H1 (cell line): ENCODE measurements around the gene PRR36. TPM values are rescaled to one million over a fixed set of nuclear protein-coding genes. Genes with fewer than 3 reads are reported as not detected.

Experiments used
- CTCF ChIA-PET: fragments of 300-600 bp; sonication (Branson Sonifier 250); formaldehyde crosslinking; loops from one replicate; lab custom pipeline; 2021; ENCODE audit not compliant: partially characterized antibody; lab: Charles Lee
- POLR2A ChIA-PET: fragments of 300-600 bp; sonication (Branson Sonifier 250); formaldehyde crosslinking; loops from one replicate; lab custom pipeline; 2021; ENCODE audit warnings: inconsistent platforms; ENCODE audit not compliant: partially characterized antibody; lab: Charles Lee
- DNase-seq, 2 experiments: peaks; one replicate each; pipeline versions ENCODE4 v3.0.0 to v3.0.0-alpha.2; 2010 to 2022; ENCODE audit warnings: low spot score in 2 of 2, low read depth in 1 of 2, mixed read lengths in 1 of 2
- FAIRE-seq: peaks from 2 replicates; lab custom pipeline; 2011; peaks lifted over from hg19 to GRCh38; lab: Jason Lieb, UNC
- H2AFZ ChIP-seq: 2 replicates; pipeline ENCODE4 v1.8.1; 2012; ENCODE audit warnings: low read length, inconsistent platforms
- H2AK5ac ChIP-seq: 2 replicates; pipeline ENCODE4 v1.6.1; 2013; ENCODE audit warnings: low read depth, low read length
- H2BK120ac ChIP-seq: replicated peaks from 2 replicates; pipeline ENCODE3; 2013; ENCODE audit warnings: low read depth, low read length, inconsistent platforms
- H2BK12ac ChIP-seq: 2 replicates; pipeline ENCODE4 v1.6.1; 2013; ENCODE audit warnings: low read depth, low read length
- H2BK15ac ChIP-seq: 2 replicates; pipeline ENCODE4 v1.6.1; 2013; ENCODE audit warnings: low read length
- H2BK20ac ChIP-seq: 2 replicates; pipeline ENCODE4 v1.6.1; 2013; ENCODE audit warnings: low read length
- H2BK5ac ChIP-seq: 2 replicates; pipeline ENCODE4 v1.6.1; 2013; ENCODE audit warnings: low read depth, low read length
- H3K14ac ChIP-seq: 2 replicates; pipeline ENCODE4 v1.6.1; 2013; ENCODE audit warnings: inconsistent platforms; ENCODE audit not compliant: insufficient read length
- H3K18ac ChIP-seq: 2 replicates; pipeline ENCODE4 v1.6.1; 2013; ENCODE audit warnings: low read length; ENCODE audit errors: extremely low read depth
- H3K23ac ChIP-seq: 2 replicates; pipeline ENCODE4 v1.6.1; 2013; ENCODE audit warnings: inconsistent platforms; ENCODE audit not compliant: insufficient read length
- H3K23me2 ChIP-seq: 2 replicates; pipeline ENCODE4 v1.6.1; 2013; ENCODE audit warnings: low read depth, low read length
- H3K27ac ChIP-seq: 2 replicates; pipeline ENCODE4 v1.6.1; 2011; ENCODE audit warnings: low read depth, low read length, inconsistent platforms
- H3K27me3 ChIP-seq, 4 experiments: replicated peaks in 1 of 4; 1 replicate in 1 of 4; 2 replicates in 3 of 4; pipeline versions ENCODE4 v1.6.1 to v1.8.1; 2011 to 2013; ENCODE audit warnings: low read length in 3 of 4, mild to moderate bottlenecking in 3 of 4, inconsistent platforms in 2 of 4, mixed read lengths in 2 of 4, moderate library complexity in 1 of 4; ENCODE audit not compliant: control insufficient read depth in 3 of 4, insufficient read depth in 3 of 4; ENCODE audit errors: extremely low read depth in 1 of 4
- H3K36me3 ChIP-seq, 4 experiments: 2 replicates each; pipeline versions ENCODE4 v1.6.1 to v1.8.1; 2011 to 2013; ENCODE audit warnings: mild to moderate bottlenecking in 4 of 4, low read length in 3 of 4, moderate library complexity in 2 of 4, control low read depth in 1 of 4, inconsistent platforms in 1 of 4; ENCODE audit not compliant: insufficient read depth in 4 of 4, control insufficient read depth in 2 of 4
- H3K4ac ChIP-seq: replicated peaks from 2 replicates; pipeline ENCODE3; 2013; ENCODE audit warnings: low read length, low read depth, mixed read lengths, inconsistent platforms; ENCODE audit not compliant: insufficient read length
- H3K4me1 ChIP-seq, 4 experiments: replicated peaks in 1 of 4; 1 replicate in 1 of 4; 2 replicates in 3 of 4; pipeline versions ENCODE4 v1.6.1 to v1.8.1; 2011 to 2013; ENCODE audit warnings: low read length in 3 of 4, inconsistent platforms in 2 of 4, mixed read lengths in 1 of 4; ENCODE audit not compliant: insufficient read depth in 4 of 4, control insufficient read depth in 3 of 4
- H3K4me2 ChIP-seq, 2 experiments: 2 replicates each; pipeline versions ENCODE4 v1.6.1 to v1.8.1; 2011 to 2013; ENCODE audit warnings: low read depth in 2 of 2, low read length in 2 of 2, control low read depth in 1 of 2, inconsistent platforms in 1 of 2, mild to moderate bottlenecking in 1 of 2; ENCODE audit not compliant: insufficient read depth in 1 of 2
- H3K4me3 ChIP-seq, 4 experiments: fragments of 200-600, 300-600 bp in 1 of 4; sonication (generic), shearing (Covaris generic), sonication (Bioruptor Twin) in 1 of 4; 2 replicates each; pipeline versions ENCODE4 v1.5.1 to v1.8.1; 2011 to 2016; ENCODE audit warnings: low read length in 4 of 4, low read depth in 3 of 4, control low read depth in 2 of 4, inconsistent platforms in 2 of 4, mild to moderate bottlenecking in 2 of 4, mixed read lengths in 1 of 4, moderate library complexity in 1 of 4; ENCODE audit not compliant: insufficient read depth in 2 of 4; ENCODE audit errors: extremely low read depth in 1 of 4
- H3K56ac ChIP-seq: replicated peaks from 2 replicates; pipeline ENCODE3; 2013; ENCODE audit warnings: low read depth, mild to moderate bottlenecking, mixed read lengths, low read length, inconsistent platforms; ENCODE audit not compliant: insufficient read length
- H3K79me1 ChIP-seq: 2 replicates; pipeline ENCODE4 v1.6.1; 2013; ENCODE audit warnings: low read depth, low read length, control low read depth
- H3K79me2 ChIP-seq, 2 experiments: 2 replicates each; pipeline versions ENCODE4 v1.6.1 to v1.8.1; 2012 to 2013; ENCODE audit warnings: low read length in 2 of 2, mild to moderate bottlenecking in 2 of 2, inconsistent platforms in 1 of 2; ENCODE audit not compliant: insufficient read depth in 2 of 2, control insufficient read depth in 1 of 2
- H3K9ac ChIP-seq, 4 experiments: replicated peaks in 1 of 4; 1 replicate in 1 of 4; 2 replicates in 3 of 4; pipeline versions ENCODE4 v1.6.1 to v1.8.1; 2011 to 2013; ENCODE audit warnings: low read depth in 3 of 4, low read length in 3 of 4, control low read depth in 2 of 4, mild to moderate bottlenecking in 2 of 4, moderate library complexity in 2 of 4, inconsistent platforms in 1 of 4; ENCODE audit errors: extremely low read depth in 1 of 4
- H3K9me3 ChIP-seq, 2 experiments: 2 replicates each; pipeline versions ENCODE4 v1.6.1 to v1.8.1; 2012 to 2013; ENCODE audit warnings: mild to moderate bottlenecking in 2 of 2, moderate library complexity in 2 of 2, control low read depth in 1 of 2, inconsistent platforms in 1 of 2, low read depth in 1 of 2, low read length in 1 of 2, mixed read lengths in 1 of 2; ENCODE audit not compliant: insufficient read depth in 2 of 2
- H4K20me1 ChIP-seq, 2 experiments: replicated peaks in 1 of 2; 2 replicates each; pipeline versions ENCODE3 to v1.8.1; 2011 to 2013; ENCODE audit warnings: inconsistent platforms in 2 of 2, low read length in 2 of 2, mild to moderate bottlenecking in 1 of 2; ENCODE audit not compliant: insufficient read depth in 2 of 2, control insufficient read depth in 1 of 2
- H4K5ac ChIP-seq: 2 replicates; pipeline ENCODE4 v1.6.1; 2013; ENCODE audit warnings: low read length, low read depth, mixed read lengths, inconsistent platforms; ENCODE audit not compliant: insufficient read length
- H4K8ac ChIP-seq: 2 replicates; pipeline ENCODE4 v1.8.0; 2013; ENCODE audit warnings: mild to moderate bottlenecking, moderate library complexity, low read length, inconsistent platforms; ENCODE audit not compliant: insufficient read depth; ENCODE audit errors: extremely low read depth
- H4K91ac ChIP-seq: replicated peaks from 2 replicates; pipeline ENCODE3; 2013; ENCODE audit warnings: low read length, mixed read lengths, inconsistent platforms; ENCODE audit not compliant: insufficient read length
- JUND ChIP-seq: IDR thresholded peaks from 2 replicates; pipeline ENCODE4 v1.6.1; 2011; ENCODE audit warnings: mild to moderate bottlenecking, improper control_type of control experiment, low read length
- KDM1A ChIP-seq: fragments of 200-600, 300-600 bp; sonication (generic); IDR thresholded peaks from 2 replicates; pipeline ENCODE4 v1.7.1; 2016; ENCODE audit warnings: mild to moderate bottlenecking, low read length, borderline replicate concordance
- WGBS, 2 experiments: shearing (Covaris generic) in 1 of 2; methylation state at CpG; one replicate each; pipeline versions ENCODE4 v1.1.6 to v1.1.7; 2013 to 2015; ENCODE audit warnings: low lambda C conversion rate in 2 of 2, mixed read lengths in 2 of 2, inconsistent platforms in 1 of 2, low coverage in 1 of 2, missing lambda C conversion rate in 1 of 2; ENCODE audit not compliant: insufficient replicate concordance in 2 of 2, insufficient coverage in 1 of 2, insufficient read length in 1 of 2; ENCODE audit errors: extremely low coverage in 1 of 2, missing lambda C conversion rate in 1 of 2; 5-methylcytosine and 5-hydroxymethylcytosine counted together
- polyA plus RNA-seq, 7 experiments: library from polyadenylated mRNA; depleted of rRNA in 3 of 7; stranded (reverse) in 5 of 7; unstranded in 2 of 7; fragments of >200 nt in 5 of 7; fragments of 200-250 nt in 2 of 7; gene quantifications; 1 replicate in 5 of 7; 2 replicates in 1 of 7; 4 replicates in 1 of 7; pipeline versions ENCODE4 v1.2.1 to v1.2.3, GENCODE V29; 2011 to 2013; ENCODE audit warnings: missing spikeins in 2 of 7, mixed read lengths in 2 of 7
- total RNA-seq: library from RNA; stranded (reverse); fragmentation: NEBNext Ultra II Directional; extraction: Animal tissue kit (Norgen Biotek cat#: 25700); gene quantifications from 2 replicates; pipeline ENCODE4 v1.2.1, GENCODE V29; 2021

PRR36 gene
- total and polyA plus RNA-seq, 2 of the 8 experiments (the other 6 are each of a cell fraction or from before 2014, with no cell fraction given) = 1.6 to 23.9 TPM

DNA sequence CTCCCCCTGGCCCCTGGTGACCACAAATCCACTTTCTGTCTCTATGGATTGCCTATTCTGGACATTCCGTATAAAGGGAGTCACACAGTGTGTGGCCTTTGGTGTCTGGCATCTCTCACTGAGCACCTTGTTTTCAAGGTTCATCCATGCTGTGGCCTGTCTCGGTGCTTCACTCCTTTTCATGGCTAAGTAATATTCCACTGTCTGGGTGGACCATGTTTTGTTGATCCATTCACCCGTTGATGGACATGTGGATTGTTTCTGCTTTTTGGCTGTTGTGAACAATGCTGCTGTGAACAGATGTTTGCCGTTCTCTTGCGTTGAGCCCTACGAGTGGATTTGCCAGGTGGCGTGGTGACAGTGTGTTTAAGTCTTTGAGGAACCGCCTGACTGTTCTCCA lies 33.6 kb downstream of the PRR36 start:
- Histone ChIP-seq H4K8ac (no peak overlapping the region), H2BK5ac (no peak overlapping the region), H3K4me1 (no peaks in the 10 kb centered on the region), H3K23me2 (peaks cover 17% of the 10 kb centered on the region), H3K14ac (no peak overlapping the region), H4K20me1 (peaks cover 0 to 23% of the 10 kb centered on the region in 2 experiments), H2AK5ac (0 out of 2 replicates have a peak overlapping the region, but pooled peaks have one; percentile 4), H2BK15ac (no peak overlapping the region), H3K23ac (no peak overlapping the region), H3K79me2 (peaks cover 0 to 7% of the 10 kb centered on the region in 2 experiments; a peak in 2 of 4 replicates), H3K18ac (no peak overlapping the region), H3K27me3 (no peaks in the 10 kb centered on the region; a peak in 2 of 7 replicates), H4K5ac (no peak overlapping the region), H3K79me1 (no peaks in the 10 kb centered on the region), H2BK120ac (no peak overlapping the region), H3K4ac (no peak overlapping the region), H3K9ac (no peak overlapping the region), H3K9me3 (peaks cover 0 to 14% of the 10 kb centered on the region in 2 experiments; a peak in 2 of 4 replicates), H3K4me3 (no peak overlapping the region), H4K91ac (no peak overlapping the region), H2BK20ac (no peak overlapping the region), H2BK12ac (no peak overlapping the region), H3K56ac (no peak overlapping the region), H2AFZ (no peak overlapping the region), H3K36me3 (no peaks in the 10 kb centered on the region; a peak in 1 of 8 replicates), H3K4me2 (no peak overlapping the region), H3K27ac (no peak overlapping the region)
- DNase-seq = no peak
- no peak for FAIRE-seq
- ChIA-PET CTCF (interaction anchor here (0.6 to 2.2 kb wide), 3 partner anchors 8 to 59 kb away, joined by 3 to 9 read pairs (median 3); no protein-coding TSS in a partner anchor), POLR2A (no interaction called here)
- TF ChIP-seq JUND = no peak
- TF ChIP-seq KDM1A = 0 out of 2 replicates have a peak, but pooled peaks have one; percentile 26
- WGBS, 2 experiments = 92% methylated on average over 8 of the region's 8 CpGs; no CpG with 5 or more reads in 1 of the 2 experiments
